ENCODE results near the gene XPO4.

GRCh38 chr13:20824762-20825476 is 77.6 kb downstream of the XPO4 start:
- TF ChIP-seq CTCF (conservative IDR thresholded peaks at IDR 0.05; ENCODE audit: low read depth, low read length) (no peak), EZH2 (IDR thresholded peaks at IDR 0.05; ENCODE audit: low read length, unreplicated experiment) (no peak), EZH2phosphoT487 (IDR thresholded peaks at IDR 0.05; ENCODE audit: borderline replicate concordance, low read length) (no peak)

All from PC-3 (cell line).